ENCODE results near the gene ADGRD1. TPM values are rescaled to one million over a fixed set of nuclear protein-coding genes. Genes with fewer than 3 reads are reported as not detected.

ADGRD1 gene
- total and polyA plus RNA-seq, 8 donors, result 1.4 to 7.3 (median 5.2) TPM

GRCh38 chr12:131009595-131010395 is 56.1 kb downstream of the ADGRD1 start:
- H3K4me1 ChIP-seq, result no peaks in the 10 kb centered on the region
- TF ChIP-seq CTCF (IDR thresholded peaks at IDR 0.05), result no peak
- no peak overlapping the region for H3K27ac ChIP-seq
- DNase-seq (no peak), ATAC-seq (no peak), FAIRE-seq (no peak)
- WGBS, 2 donors, result 87 to 88% methylated on average over 21 of the region's 21 CpGs
- H3K27me3 ChIP-seq, result no peaks in the 10 kb centered on the region
- no peaks in the 10 kb centered on the region for H3K9me3 ChIP-seq
- H3K4me3 ChIP-seq, result no peak overlapping the region
- intact Hi-C loops (cut with DNase I), result no loop called here
- H3K36me3 ChIP-seq, result no peaks in the 10 kb centered on the region

DNA sequence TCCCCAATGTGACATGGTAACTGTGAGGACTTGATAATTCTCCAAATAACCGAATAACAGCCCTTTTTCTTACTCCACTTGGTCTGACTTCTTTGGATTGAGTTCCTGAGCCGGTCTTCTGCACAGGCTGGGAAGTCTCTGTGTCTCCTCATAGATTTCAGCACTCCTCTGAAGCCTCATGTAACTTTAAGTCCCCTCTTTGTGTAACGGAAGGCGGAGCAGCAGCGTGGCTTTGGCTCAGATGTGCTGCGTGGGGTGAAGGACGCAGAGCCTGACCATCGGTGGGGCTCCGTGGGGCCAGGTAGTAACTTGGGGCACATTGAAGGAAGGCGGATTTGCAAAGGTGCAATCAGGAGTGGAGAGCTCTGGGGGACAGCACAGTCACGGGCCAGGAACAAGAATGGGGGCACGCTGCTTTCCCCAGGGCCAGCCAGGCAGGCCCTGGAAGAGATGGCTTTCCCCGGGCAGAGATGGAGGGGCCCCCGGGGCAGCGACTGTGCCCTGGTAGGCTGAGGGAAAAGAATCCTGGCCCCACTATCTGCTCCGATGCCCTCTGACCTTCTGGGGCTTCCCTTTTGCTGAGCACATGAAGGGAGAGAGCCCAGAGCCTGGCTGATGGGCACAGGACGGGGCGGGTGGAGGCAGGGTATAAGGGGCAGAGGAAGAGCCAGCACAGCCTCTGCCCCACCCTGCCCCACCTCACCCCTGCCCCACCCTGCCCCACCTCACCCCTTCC is 56.9 kb downstream of the ADGRD1 start:
- DNase-seq, result no peak
- H3K27ac ChIP-seq, result no peak overlapping the region

GRCh38 chr12:131011165-131012079 is 57.7 kb downstream of the ADGRD1 start:
- Histone ChIP-seq H3K4me3 (no peak overlapping the region), H3K9me3 (no peaks in the 10 kb centered on the region), H3K36me3 (no peaks in the 10 kb centered on the region), H3K4me1 (no peaks in the 10 kb centered on the region), H3K27ac (no peak overlapping the region), H3K27me3 (no peaks in the 10 kb centered on the region)
- DNase-seq (peak in 1 of 6 donors; percentile 29), FAIRE-seq (no peak), ATAC-seq (peak in 1 of 4 donors; percentile 28)
- intact Hi-C loops (cut with DNase I), result no loop called here
- no peak for TF ChIP-seq CTCF (IDR thresholded peaks at IDR 0.05)
- 89 to 90% methylated on average over 40 of the region's 40 CpGs for WGBS, 2 donors

More for the DNA sequence above, 56.9 kb downstream of the ADGRD1 start:
- Histone ChIP-seq H3K36me3 (no peaks in the 10 kb centered on the region), H3K4me3 (no peak overlapping the region), H3K27me3 (no peaks in the 10 kb centered on the region), H3K4me1 (no peaks in the 10 kb centered on the region), H3K9me3 (no peaks in the 10 kb centered on the region)
- WGBS, 2 donors, result 84 to 85% methylated on average over 16 to 18 of the region's 18 CpGs
- FAIRE-seq (no peak), ATAC-seq (no peak)
- no peak for TF ChIP-seq CTCF (IDR thresholded peaks at IDR 0.05)
- intact Hi-C loops (cut with DNase I), result no loop called here

DNA sequence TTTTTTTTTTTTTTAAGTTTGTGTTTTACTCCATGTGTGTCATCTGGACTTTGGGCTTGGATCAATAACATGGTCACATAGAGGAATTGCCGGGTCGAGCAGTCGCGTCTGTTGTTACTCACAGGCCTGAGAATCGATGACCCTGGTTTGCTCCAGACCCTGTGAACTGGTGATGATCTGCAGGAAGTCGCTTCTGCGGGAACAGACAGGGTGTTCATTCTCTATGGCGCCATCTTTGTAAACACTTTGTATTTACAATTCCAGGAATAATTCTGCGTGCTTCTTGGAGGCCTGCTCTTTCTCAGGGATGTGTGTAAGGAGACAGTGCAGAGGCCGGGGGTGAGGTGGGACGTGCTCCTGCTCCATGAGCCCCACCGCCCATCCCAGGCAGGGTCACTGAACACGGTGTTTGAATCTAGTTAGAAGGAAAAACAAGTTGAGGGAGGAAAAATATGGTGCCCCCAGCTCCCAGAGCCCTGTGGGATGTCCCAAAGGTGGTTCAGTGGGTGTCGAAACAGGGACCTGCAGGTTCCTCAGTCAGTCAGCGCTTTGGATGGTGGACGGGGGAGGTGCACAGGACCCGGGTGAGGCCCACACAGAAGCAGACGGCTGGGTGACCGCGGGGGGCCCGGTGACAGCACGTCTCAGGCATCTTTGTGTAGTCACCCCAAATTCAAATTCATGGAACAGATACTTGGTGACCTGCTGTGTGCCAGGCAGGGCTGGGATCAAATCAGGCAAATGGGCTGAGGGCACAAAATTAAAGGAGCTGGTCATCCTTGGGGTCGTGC is 58.8 kb downstream of the ADGRD1 start:
- Histone ChIP-seq H3K9me3 (no peaks in the 10 kb centered on the region), H3K4me1 (no peaks in the 10 kb centered on the region), H3K4me3 (no peak overlapping the region), H3K27me3 (no peaks in the 10 kb centered on the region), H3K36me3 (no peaks in the 10 kb centered on the region), H3K27ac (no peak overlapping the region)
- intact Hi-C loops (cut with DNase I), result no loop called here
- WGBS, 2 donors, result 76 to 80% methylated on average over 23 of the region's 23 CpGs
- DNase-seq (peak in 1 of 6 donors; percentile 26), ATAC-seq (no peak), FAIRE-seq (no peak)
- no peak for TF ChIP-seq CTCF (IDR thresholded peaks at IDR 0.05)

Measured in pancreas (tissue), 10 donors.